DMS114 treated with DMSO at 0.1 percent for 48 hours (cell line): ENCODE measurements around the gene PTPRB.
"Not testable (repeated sequence)": the region's sequence is repeated elsewhere in the genome, so short reads cannot be mapped to it uniquely, and the experiment has no call there.

ENCODE experiments used
- DNase-seq: peaks from one replicate; lab custom pipeline; 2025; ENCODE audit not compliant: unreplicated experiment; lab: John Stamatoyannopoulos, UW

The PTPRB gene

DNA sequence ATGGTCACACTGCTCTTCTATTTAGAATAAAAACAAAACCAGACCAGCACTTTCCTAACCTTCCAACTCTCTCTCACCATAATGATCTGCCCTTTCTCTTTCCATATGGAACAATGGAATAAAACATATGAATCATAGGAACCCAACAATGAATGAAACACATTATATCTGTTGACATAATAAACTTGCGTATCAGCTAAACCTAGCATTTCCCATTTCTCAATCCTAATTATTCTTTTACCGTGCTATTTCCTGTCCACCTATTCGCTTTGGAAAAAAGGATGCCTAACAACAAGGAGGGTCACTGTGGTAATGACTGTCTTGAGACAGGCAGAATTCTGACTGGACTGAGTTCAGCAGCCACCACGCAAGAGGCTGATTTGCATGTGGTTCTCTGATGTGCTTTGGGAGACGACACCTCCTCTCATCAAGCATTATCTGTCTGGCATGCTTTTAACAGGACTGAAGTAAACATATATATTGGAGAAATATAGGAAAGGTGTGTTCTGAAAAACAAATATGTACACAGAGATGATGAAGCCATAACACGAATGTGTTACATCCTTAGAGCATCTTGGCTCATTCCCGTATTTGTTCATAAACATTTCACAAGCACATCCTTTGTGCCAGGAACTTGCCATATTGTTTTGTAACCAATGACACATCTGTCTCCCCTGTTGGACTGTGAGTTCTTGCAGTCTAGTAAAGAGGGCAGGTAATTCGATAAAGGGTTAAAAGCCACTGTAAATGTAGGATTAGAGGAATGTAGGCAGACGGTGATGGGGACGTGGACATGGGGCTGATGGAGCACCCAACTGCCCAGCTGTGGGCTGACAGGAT is 87.7 kb downstream of the PTPRB start:
- DNase-seq, result no peak

DNA sequence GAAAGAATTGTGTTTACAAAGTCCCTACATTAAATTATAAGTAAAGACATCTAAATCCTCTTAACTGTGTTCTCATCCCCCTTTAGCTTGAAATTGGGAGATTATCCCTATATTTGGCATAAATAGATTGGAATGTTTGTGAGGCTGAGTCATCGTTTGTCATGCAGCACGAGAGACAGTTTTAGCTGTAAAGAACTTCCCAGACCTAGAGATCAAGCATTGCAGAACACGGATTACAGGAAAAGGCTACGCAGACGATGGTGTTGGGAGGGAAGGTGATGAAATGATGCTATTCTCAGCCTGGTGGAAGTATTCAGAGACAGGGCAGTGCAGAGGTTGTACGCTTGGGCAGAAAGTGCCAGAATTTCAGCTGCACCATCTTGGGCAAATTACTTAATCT is 93.8 kb downstream of the PTPRB start:
- no peak for DNase-seq

DNA sequence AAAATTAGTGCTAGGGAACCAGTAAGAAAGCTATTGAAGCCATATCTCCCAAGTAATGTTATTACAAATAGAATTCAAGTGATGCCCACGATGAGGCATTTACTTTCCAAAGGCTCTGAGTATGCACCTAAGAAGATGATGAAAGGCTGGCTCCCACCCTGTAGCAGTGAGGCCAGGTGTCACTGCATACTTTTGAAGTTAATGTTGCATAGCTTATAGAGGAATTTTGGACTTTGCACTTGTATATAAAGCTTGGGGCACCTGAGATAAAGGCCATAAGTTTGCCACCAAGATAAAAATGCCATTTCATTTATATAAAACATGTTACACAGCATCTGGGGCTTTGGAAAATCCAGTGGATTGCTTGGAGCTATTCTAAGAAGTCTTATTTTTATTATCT is 96.2 kb downstream of the PTPRB start:
- no peak for DNase-seq

DNA sequence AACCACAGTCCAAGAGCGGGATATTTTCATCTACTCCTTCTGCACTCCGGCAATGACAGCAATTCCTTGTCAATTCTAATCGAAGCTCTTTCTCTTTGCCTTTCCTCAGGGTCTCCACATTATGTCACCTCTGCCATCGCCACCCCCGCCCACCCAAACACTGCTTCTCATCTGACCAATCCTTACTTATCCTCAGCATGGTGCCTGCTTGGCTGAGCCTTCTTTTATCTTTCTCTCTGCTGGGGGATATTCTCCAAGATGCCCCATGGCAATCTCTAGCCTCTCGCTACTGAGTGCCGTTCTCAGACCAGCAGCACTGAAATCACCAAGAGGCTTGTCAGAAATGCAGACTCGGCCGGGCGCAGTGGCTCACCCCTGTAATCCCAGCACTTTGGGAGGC is 100.6 kb downstream of the PTPRB start:
- DNase-seq, result no peak

DNA sequence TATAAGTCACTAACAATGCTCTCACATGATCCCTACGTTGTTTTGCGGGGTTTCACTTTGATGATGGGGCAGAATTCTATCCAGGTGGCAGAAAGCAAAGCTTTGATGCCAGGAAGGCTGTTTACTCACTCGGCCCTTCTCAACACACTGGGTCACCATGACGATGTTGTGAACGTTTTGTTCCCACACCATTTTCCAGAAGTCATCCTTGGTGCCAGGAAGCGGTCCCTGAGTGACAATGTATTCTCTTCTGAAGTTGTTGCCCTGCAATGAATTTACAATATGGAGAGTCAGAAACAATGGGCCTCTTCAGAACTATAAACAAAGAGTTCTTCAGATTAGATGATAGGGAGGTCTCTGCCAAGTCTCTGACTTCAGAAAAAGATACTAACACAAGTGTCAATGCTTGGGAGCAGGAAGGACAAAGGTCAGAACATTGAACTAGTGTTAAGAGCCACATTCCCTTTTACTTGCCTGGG is 101.3 kb downstream of the PTPRB start:
- DNase-seq, result no peak

DNA sequence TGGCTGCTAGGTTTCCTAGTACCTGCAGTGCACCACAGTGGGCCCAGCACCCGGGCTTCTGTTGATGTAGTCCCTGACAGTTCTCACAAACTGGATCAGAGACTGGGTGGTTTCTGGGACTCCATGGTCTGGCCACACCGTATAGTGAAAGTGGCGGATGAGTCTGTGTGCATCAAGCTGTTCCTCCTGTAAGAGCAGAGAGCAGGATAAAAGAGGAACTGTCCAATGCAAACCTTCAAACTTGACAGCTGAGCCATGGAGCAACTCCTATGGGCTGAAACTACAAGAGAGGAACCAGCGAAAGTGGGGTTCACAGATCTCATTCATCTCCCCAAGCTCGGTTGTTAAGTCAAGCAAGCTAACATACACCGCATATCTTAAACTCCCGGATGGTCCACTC is 102.8 kb downstream of the PTPRB start:
- no peak for DNase-seq

DNA sequence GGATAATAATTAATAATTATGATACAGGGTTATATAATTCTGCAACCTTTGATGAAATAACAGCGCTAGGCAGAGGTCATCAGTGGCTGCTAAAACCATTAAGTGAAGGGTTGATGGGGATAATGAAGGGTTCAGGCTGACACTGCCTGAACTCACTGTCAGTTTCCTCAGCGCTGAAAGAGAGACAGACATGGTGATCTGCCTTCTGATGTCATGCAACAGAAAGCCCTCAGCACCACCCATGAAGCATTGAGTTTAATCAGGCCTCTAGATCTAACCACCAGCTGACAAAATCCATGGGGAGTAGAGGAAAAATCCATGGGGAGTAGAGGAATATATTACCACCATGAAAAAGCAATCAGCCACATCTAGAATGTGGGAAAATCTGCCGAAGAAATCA is 107.6 kb downstream of the PTPRB start:
- no peak for DNase-seq

DNA sequence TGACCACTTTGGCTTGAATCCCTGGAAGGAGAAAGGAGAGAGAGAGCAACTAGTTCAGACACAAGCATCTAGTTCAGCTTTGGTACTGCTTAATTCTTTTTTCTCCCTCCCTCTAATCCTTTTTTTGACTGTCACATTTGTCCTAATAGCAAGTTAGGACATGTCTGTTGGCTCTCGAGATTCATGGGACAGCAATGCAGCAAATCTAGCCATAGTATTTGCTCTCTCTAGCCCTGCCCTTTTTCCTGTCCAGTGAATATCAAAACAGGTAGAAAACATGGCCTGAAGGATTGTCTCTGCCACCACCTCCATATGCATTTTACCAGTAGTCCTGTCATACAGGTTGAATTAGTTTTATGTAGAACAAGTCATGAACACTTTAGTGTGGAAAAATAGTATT is 116.4 kb downstream of the PTPRB start:
- DNase-seq, result no peak

DNA sequence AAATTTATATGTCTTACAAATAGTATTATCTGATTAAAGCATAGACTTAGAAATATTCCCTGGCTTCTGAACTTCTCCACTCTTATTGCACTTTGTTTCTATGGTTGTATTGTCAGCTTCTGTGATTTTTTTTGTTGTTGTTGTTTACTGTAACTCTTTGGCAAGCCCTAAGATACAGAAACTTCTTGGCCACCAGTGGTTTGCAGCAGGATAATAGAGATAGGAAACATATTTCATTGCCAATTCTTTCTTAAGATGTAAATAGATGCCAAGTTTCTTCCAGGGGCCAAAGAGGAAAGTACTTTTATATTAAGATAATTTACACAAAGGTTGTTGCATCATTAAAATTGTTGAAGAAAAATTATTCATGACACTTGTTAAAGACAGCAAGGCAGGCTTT is 123.8 kb downstream of the PTPRB start:
- DNase-seq, result no peak

DNA sequence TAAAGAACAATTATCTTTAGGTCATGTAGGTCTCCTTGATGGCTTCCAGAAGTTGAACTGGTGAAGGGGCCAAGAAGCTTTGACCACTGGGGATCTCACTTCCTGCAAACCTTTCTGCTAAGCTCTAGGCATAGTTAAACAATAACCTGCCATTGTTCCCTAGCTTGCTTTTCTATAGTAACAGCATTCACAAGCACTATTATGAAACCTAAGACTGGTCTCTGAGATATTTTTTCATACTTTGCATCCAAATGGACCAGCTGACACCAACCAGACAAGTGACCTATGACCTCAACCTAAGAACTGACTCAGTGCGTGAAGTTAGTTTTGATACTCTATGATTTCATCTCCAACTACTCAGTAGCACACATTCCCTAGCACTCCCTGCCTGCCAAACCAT is 129.1 kb downstream of the PTPRB start:
- DNase-seq, result no peak

DNA sequence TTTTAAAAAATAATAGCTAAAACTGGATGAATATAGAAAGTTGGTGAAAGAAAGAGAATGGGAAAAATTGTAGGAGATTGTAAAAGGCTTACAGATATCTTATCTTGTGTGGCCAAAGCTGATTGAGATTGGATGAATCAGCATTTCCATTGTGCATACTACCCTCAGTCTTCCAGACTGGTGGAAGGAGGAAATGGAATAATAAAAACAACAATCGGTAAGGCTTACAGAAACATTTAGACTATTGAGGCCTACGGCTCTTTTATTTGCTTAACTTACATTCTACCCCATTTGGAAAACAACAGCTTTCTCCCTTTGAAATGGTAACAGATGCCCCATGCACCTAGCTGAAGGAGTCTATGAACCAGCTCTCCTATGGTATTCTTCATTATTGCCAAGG is 129.8 kb downstream of the PTPRB start:
- DNase-seq, result no peak

DNA sequence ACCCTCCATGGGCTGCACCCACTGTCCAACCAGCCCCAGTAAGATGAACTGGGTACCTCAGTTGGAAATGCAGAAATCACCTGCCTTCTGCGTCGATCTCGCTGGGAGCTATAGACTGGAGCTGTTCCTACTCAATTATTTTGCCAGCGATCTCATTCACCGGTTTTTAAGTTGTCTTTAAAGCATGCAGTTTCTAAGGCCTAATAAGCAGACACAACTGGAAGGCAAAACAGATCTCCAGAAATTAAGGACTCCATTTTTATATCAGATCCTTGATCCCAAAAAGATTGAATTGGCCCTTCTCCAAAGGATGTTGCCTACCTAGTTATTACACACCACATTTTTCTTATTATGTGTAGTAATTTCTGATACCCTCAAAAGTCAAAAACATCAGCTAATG is 139.7 kb downstream of the PTPRB start:
- no peak for DNase-seq

DNA sequence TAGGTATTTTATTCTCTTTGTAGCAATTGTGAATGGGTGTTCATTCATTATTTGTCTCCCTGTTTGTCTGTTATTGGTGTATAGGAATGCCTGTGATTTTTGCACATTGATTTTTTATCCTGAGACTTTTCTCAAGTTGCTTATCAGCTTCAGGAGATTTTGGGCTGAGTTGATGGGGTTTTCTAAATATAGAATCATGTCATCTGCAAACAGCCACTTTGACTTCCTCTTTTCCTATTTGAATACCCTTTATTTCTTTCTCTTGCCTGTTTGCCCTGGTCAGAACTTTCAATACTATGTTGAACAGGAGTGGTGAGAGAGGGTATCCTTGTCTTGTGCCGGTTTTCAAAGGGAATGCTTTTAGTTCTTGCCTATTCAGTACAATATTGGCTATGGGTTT is 144.3 kb downstream of the PTPRB start:
- not testable (repeated sequence) for DNase-seq

DNA sequence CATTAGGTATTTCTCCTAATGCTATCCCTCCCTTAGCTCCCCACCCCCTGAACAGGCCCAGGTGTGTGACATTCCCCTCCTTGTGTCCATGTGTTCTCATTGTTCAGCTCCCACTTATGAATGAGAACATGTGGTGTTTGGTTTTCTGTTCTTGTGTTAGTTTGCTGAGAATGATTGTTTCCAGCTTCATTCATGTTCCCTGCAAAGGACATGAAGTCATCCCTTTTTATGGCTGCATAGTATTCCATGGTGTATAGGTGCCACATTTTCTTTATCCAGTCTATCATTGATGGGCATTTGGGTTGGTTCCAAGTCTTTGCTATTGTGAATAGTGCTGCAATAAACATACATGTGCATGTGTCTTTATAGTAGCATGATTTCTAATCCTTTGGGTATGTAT is 146.3 kb downstream of the PTPRB start:
- DNase-seq, result not testable (repeated sequence)

DNA sequence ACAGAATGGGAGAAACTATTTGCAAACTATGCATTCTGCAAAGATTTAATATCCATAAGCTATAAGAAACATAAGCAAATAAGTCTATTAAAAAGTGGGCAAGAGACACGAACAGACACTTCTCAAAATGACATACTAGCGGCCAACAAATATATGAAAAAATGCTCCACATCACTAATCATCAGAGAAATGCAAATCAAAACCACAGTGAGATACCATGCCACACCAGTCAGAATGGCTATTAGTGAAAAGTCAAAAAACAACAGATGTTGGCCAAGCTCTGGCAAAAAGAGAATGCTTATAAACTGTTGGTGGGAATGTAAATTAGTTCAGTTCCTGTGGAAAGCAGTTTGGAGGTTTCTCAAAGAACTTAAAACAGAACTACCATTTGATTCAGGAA is 149.8 kb downstream of the PTPRB start:
- no peak for DNase-seq

DNA sequence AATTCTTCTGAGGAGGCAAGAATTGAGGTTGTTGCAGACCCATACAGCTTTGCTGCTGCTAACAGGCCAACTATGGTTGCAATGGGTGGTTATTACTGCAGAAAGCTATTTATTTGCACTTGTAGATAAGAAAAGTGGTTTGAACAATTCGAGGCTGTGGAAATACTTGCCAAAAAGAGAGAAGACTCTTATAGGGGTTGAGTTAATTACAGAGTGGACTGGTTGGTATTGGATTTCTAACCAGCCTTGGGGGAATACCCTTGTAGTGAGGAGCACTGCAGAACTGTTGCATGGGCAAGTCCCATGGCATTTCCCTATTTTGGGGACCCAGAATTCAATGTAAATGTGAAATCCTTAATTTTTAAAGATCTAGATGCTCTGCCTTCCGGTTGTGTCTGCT is 150.6 kb downstream of the PTPRB start:
- no peak for DNase-seq

DNA sequence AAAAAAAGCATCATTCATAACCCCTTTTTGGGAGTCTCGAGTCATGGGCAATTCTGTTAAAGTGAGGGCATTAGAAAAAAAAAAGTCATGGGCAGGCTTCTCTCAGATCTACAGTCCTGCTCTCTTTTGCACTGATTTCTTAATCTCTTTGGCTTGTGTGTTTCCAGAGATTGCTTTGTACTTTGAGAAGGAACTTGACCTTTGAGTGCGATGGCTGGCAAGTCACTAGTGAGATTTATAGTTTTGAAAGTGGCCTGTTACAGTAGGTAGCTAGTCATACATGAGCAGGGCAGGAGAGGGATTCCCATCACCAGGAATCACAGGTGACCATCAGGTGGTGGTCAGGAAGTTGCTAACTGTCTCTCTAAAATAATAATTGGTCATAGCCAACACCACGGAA is 151.5 kb downstream of the PTPRB start:
- DNase-seq, result no peak

DNA sequence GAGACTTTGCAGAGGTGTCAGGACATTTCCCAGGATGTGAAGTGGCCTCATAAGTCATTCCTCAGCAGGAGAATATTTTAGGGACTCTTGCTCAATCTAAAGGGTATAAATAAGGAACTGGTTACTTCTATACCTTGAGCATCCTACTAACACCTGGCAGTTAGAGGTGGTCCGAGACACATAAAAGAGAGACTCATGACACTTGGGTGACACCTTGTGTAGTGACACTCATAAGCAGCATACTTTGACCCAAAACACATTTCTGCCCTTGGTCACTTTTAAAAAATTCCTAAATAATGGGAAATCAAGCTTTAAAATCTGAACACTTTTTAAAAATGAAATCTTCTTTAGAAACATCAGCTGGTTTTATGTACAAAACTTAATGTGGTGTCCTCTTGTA is 152.8 kb downstream of the PTPRB start:
- DNase-seq, result no peak

DNA sequence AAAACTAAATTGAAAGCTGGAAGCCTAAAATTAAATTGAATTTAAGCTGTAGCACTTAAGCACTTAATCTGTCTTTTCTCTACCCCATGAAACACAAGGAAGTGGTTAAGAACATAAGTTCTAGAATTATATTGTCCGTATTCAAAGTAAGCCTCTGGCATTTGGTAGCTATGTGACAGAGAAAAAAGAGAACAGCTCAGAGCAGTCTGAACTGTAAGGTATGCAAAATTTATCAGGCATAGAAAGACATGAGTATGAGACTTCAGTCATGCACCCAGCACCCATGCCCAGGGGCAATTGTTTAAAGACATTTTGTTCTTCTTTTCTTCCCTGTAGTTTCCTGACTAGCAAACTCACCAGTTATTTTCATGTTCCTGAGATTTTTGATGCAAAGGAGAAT is 154.5 kb downstream of the PTPRB start:
- DNase-seq, result no peak

DNA sequence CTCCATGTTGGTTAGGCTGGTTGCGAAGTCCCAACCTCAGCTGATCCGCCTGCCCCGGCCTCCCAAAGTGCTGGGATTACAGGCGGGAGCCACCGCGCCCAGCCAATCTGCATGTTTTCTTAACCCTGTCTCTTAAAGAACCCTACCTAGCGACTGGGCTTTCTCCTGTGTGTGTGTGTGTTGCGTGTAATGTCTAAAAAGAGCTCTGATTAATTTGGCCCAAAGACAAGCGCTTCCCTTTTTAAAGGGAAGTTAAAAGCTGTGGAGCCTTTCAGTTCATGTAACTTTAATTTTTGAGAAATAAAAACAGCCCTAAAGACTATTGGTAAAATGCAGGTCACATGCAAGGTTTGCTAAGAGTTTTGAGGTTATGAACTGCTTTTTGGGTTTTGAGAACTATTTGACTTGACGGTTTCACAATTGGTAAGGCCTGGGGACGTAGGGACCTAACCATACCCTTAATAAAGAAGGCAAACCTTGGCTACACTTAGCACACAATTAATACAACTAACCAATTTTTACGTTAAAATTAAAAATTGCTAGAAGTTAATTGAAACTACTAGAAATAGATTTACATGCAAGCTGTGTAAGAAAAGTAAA is 167.9 kb downstream of the PTPRB start:
- DNase-seq, result no peak

DNA sequence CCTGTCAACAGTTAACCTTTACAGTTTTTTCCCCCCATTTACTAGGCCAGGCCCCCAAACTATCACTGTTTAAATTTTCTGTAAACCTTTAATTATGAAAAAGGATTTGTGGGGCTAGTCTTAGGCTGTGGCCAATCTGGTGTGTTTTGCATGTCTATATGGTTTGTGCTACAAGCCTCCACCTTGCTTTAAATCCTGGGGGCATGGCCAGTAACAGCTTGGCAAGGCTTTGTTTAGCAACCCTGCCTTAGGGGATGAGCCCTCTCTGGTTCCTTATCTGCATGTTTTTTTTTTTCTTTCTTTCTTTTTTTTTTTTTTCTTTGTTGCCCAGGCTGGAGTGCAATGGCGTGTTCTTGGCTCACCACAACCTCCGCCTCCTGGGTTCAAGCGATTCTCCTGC is 168.5 kb downstream of the PTPRB start:
- DNase-seq, result no peak

DNA sequence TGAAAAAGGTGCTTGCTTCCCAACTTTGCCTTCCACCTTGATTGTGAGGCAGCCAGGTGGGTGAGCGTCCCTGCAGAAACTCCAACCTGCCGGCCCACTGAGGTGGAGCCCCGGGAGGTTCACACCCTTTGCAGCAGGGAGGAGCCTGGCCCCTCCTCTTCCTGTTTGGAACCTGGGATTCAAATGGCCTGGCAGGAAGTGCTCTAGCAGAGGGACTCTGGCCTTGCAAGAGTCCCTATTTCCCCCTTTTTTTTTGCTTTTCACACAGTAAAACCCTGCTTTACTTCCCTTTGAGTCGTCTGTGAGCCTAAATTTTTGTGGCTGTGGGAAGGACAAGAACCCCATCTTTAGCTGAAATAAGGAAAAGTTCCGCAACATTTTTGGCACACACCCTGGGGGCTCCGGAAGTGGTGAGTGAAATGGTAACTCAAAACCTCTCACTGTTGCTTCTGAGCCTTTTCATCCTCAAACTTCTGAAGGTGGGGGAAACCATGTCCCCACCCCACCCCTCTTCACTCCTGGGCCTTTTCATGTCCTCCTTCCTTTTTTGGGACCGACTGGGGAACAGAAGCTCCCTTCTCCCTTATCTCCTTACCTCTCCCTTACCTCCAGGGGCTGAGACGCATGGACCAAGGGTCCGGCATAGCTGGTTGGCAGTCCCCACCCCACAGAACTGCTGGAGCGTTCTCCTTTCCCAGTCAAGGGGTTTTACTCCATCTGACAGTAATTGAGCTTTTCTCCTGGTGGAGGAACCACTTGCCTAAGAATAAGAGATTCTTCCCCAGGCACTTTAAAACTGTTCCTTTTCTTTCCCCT is 169.1 kb downstream of the PTPRB start:
- no peak for DNase-seq
